HG02885 (cell line): Measurements from ENCODE around the gene ZFY.
"Not testable (repeated sequence)": the region's sequence is repeated elsewhere in the genome, so short reads cannot be mapped to it uniquely, and the experiment has no call there.

Experiments
- ATAC-seq: cut with Tn5 transposase; IDR thresholded peaks from one replicate; pipeline ENCODE4 v1.9.1; 2021; ENCODE audit warnings: mild to moderate bottlenecking; ENCODE audit not compliant: unreplicated experiment, poor library complexity

ZFY gene

GRCh38 chrY:2972708-2973107, 37.5 kb downstream of the ZFY start:
- ATAC-seq, result no peak

DNA sequence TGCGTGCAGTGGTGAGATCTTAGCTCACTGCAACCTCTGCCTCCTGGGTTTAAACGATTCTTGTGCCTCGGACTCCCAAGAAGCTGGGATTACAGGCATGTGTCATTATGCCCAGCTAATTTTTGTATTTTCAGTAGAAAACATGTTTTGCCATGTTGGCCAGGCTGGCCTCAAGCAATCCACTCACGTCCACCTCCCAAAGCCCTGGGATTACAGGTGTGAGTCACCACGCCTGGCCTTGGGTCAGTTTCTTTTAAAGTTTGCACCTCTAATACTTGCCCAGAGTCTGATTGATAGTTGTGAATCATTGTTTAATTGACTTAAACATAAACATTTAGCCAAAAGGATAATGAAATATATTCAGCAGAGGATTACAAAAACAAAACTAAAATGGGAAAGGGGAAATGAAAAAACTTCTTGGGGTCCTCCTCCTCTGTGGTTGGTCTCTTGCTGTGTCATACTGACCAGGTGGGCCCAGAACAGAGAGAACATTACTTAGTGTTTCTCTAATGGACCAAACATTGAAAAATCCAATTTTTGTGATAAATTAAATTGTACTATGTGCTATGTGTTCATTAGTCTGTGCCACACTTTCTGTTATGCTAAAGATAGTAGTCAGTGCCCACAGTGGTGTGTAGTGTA, 38.0 kb downstream of the ZFY start:
- ATAC-seq, result no peak

GRCh38 chrY:2979283-2979682, 44.1 kb downstream of the ZFY start:
- ATAC-seq, result no peak

DNA sequence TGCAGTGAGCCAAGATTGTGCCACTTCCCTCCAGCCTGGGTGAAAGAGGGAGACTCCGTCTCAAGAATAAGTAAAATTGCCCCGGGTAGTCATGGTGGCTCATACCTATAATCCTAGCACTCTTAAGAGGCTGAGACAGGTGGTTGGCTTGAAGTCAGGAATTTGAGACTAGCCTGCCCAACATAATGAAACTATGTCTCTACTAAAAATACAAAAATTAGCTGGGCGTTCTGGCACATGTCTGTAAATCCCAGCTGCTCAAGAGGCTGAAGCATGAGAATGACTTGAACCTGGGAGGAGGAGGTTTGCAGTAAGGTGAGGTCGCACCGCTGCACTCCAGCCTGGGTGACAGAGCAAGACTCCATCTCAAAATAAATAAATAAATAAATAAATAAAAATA, 49.3 kb downstream of the ZFY start:
- no peak for ATAC-seq

GRCh38 chrY:2987178-2987577, 52.0 kb downstream of the ZFY start:
- ATAC-seq, result not testable (repeated sequence)

- not testable (repeated sequence) for ATAC-seq
These were observed 62.2 kb downstream of the ZFY start for GRCh38 chrY:2997369-2997768.

DNA sequence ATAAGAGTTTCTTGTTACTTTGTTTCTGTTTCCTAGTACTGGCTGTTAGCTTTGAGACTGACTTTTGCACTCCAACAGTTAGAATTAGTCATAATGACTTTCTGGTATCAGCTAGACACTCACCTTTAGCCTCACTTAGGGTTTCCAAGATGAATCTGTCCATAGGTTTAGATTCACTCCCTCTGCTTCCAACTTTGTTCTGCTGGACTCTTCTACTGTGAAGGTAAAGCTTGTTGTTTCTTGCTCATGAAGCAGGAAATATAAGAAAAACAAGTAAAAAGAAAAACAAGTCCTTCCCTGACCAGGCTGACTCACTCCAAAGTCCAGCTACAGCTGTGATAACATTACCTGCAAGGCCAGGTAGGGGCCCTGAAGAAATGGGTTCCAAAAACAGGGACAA, 67.0 kb downstream of the ZFY start:
- ATAC-seq, result no peak

DNA sequence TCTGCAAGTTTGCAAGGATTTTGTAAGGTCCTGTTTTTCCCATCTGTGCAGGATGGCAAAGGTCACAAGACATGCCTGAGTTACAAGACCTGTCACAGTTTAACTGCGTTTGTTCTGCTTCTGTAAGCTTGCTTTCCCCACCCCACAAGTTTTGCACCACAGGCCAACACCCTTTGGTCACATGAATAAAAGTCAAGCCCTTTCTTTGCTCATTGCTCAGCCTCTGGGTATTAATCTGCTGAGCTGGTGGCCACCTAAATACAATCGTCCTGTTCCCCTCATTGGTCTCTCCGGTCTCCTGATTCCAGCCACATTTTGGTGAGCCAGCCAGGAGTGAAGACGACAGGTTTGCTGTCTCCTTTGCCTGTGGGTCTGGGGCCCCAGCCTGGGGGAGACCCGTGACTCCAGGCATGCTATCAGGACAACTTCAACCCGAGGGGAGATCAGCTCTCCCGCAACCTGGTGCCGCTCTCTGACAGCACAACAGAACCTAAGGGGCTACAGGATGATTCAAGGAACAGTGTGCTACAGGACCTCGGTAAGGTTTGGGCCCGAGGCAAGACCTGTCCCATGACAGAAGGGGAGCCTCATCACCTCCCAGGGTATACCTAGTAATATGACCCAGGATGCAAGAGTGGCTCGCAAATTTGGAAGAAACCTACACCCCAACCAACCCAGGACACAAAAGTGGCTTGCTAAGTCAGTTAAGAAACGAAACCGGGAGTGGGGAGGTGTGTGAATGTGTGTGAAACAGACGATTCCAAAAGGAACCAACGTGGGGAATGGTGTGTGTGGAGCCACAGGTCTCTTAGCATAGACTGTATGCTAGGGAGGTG, 67.7 kb downstream of the ZFY start:
- ATAC-seq, result no peak

DNA sequence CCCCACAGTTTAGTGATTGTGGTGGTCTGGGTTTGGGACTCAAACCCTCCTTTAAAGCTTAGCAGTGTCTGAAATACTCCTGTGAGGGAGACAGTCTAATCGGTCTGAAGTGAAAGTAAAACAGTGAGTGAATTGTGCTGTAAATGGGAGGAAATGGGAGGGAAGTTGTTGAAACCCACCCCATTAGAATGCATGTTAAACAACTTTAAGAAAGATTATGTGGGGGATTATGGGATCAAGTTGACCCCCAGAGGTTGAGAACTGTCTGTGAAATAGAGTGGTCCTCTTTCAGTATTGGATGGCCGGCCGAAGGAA, 68.3 kb downstream of the ZFY start:
- no peak for ATAC-seq

DNA sequence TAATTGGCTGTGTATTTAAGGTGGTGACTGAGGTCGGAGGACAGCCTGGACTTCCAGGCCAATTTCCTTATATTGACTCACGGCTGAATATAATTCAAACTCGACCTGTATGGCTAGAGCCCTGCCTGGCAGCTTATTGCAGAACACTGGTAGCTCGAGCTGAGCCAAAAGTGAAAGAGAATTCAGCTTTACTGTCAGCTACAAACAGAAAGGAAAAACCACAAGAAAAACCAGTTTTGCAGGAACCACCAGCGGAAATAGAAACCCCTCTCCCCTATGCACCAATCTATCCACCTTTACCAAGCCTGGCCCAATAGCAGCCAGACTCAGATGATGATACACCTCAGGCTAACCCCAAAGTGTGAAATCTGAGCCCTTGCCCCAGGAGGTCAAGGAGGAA, 68.7 kb downstream of the ZFY start:
- no peak for ATAC-seq

GRCh38 chrY:3006031-3006430, 70.8 kb downstream of the ZFY start:
- not testable (repeated sequence) for ATAC-seq

DNA sequence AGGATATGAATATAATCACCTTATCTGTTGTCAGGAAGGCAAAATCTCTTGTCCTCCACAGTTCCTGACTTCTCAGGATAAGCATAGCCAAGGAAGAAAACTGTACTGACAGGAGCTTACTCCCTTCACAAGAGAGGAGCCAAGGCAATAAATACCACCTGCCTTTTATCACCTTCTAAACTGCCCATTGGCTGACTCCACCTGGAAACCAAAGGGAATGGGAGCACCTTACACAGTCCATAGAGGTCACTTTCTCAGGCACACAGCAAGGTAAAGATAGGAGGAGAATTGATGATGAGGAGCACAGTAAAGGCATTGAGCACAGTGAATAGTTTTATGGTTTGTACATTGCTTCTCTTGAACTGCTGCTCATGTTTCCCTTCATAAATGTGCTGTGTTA, 72.8 kb downstream of the ZFY start:
- ATAC-seq, result no peak

DNA sequence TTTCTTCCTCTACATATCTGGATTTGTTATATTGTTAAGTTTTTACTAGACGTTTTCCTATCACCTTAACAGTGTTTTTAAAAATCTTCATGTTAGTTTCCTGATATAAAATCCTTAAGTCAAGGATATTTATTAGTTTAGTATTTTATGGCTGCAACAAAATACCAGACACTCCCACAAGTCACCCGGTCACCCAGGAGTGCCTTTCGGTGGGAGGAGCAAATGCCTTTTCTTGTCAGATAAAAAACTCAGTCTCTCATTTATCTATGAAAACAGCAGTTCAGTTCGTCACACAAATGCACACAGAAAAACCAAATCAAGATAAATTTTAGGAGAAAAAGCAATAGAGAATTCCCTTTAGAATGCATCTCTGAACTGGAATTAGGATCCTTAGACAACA, 77.0 kb downstream of the ZFY start:
- no peak for ATAC-seq

DNA sequence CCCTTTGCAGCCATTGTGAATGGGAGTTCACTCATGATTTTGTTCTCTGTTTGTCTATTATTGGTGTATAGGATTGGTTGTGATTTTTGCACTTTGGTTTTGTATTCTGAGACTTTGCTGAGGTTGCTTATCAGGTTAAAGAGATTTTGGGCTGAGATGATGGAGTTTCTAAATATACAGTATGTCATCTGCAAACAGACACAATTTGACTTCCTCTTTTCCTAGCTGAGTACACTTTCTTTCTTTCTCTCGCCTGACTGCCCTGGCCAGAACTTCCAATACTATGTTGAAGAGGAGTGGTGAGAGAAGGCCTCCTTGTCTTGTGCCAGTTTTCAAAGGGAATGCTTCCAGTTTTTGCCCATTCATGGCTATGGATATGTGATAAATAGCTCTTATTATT, 81.4 kb downstream of the ZFY start:
- no peak for ATAC-seq

GRCh38 chrY:3018546-3018945, 83.4 kb downstream of the ZFY start:
- no peak for ATAC-seq

- ATAC-seq, result no peak
These were observed 84.4 kb downstream of the ZFY start for GRCh38 chrY:3019584-3019983.

- no peak for ATAC-seq
These were observed 86.0 kb downstream of the ZFY start for GRCh38 chrY:3021176-3021575.

GRCh38 chrY:3023606-3024005, 88.4 kb downstream of the ZFY start:
- ATAC-seq, result no peak

DNA sequence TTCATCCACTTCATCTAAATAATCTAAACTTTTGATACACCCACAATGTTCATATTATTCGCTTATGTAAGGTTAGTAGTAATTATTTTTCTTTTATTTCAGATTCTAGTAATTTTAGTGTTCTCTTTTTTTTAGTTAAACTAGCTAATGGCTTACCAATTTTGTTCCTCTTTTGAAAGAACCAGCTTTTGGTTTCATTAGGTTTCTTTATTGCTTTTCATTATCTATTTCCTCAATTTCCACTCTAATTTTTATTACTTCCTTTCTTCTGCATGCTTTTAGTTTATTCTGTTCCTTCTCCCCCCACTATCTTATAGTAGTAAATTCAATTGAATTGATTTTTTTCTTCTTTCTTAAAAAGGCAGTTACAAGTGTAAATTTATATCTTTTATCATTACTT, 90.2 kb downstream of the ZFY start:
- ATAC-seq, result no peak
